Neural progenitor cell (in vitro differentiated cells): ENCODE results near the gene UBQLN1.

Experiments used
- CTCF ChIP-seq: fragments of 200-600 bp; sonication (generic); IDR thresholded peaks from 2 replicates; pipeline ENCODE4 v1.5.1; 2017; ENCODE audit warnings: antibody characterized with exemption, mild to moderate bottlenecking
- EZH2 ChIP-seq: fragments of 200-600 bp; sonication (generic); IDR thresholded peaks from 2 replicates; pipeline ENCODE4 v1.6.1; 2017; ENCODE audit warnings: antibody characterized with exemption, mild to moderate bottlenecking, moderate library complexity

DNA sequence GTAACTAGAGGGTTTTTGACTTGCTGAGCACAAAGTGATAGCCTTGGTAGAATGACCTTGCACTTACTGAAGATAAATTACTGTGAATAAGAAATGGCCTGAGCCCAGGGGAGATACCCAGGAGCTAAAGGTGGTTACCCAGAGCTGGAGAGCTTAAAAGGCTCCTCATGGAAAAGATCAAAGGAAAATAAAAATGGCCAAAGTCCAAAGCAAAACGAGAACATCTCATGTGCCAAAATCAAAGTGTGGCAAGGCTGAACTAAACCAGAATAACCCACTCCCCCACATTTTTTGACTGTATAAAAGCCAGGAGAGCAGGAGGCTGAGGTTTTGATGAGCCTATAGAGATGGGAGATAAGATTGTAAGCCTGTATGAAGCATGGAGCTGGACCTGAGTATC lies 70.4 kb downstream of the UBQLN1 start:
- TF ChIP-seq CTCF (no peak), EZH2 (no peak)
